H9 (cell line): Measurements from ENCODE around the gene RC3H2. TPM values are rescaled to one million over a fixed set of nuclear protein-coding genes. Genes with fewer than 3 reads are reported as not detected.

Source experiments
- DNase-seq: peaks from one replicate; pipeline ENCODE4 v3.0.0-alpha.2; 2017
- H2AFZ ChIP-seq: one replicate; pipeline ENCODE4 v1.6.1; 2013; ENCODE audit warnings: mild to moderate bottlenecking, low read length, control low read depth, moderate library complexity
- H2AK5ac ChIP-seq: 2 replicates; pipeline ENCODE4 v1.6.1; 2013; ENCODE audit warnings: low read length, control low read depth, mixed read lengths; ENCODE audit not compliant: insufficient read length
- H2BK120ac ChIP-seq: one replicate; pipeline ENCODE4 v1.6.1; 2013; ENCODE audit warnings: low read depth, mild to moderate bottlenecking, low read length, control low read depth, inconsistent platforms; ENCODE audit not compliant: poor library complexity, severe bottlenecking
- H2BK12ac ChIP-seq: 2 replicates; pipeline ENCODE4 v1.6.1; 2013; ENCODE audit warnings: low read length, control low read depth, mixed read lengths, low read depth; ENCODE audit not compliant: insufficient read length
- H2BK15ac ChIP-seq: 2 replicates; pipeline ENCODE4 v1.6.1; 2013; ENCODE audit warnings: low read depth, low read length, control low read depth
- H2BK20ac ChIP-seq: one replicate; pipeline ENCODE4 v1.6.1; 2013; ENCODE audit warnings: low read depth, mild to moderate bottlenecking, low read length, control low read depth, inconsistent platforms; ENCODE audit not compliant: poor library complexity, severe bottlenecking
- H2BK5ac ChIP-seq: 2 replicates; pipeline ENCODE4 v1.6.1; 2013; ENCODE audit warnings: low read length, control low read depth, mixed read lengths; ENCODE audit not compliant: insufficient read length
- H3K14ac ChIP-seq: 2 replicates; pipeline ENCODE4 v1.6.1; 2013; ENCODE audit warnings: low read length, control low read depth; ENCODE audit not compliant: insufficient read depth
- H3K18ac ChIP-seq: 2 replicates; pipeline ENCODE4 v1.6.1; 2013; ENCODE audit warnings: low read depth, mild to moderate bottlenecking, mixed read lengths, low read length, control low read depth; ENCODE audit not compliant: insufficient read length
- H3K23ac ChIP-seq: 2 replicates; pipeline ENCODE4 v1.6.1; 2013; ENCODE audit warnings: low read length, control low read depth, mixed read lengths, low read depth; ENCODE audit not compliant: insufficient read length
- H3K23me2 ChIP-seq: 2 replicates; pipeline ENCODE4 v1.6.1; 2013; ENCODE audit warnings: low read depth, mild to moderate bottlenecking, mixed read lengths, low read length, control low read depth; ENCODE audit not compliant: insufficient read length, poor library complexity, severe bottlenecking
- H3K27ac ChIP-seq: 2 replicates; pipeline ENCODE4 v1.5.1; 2013; ENCODE audit warnings: low read length, control low read depth, mixed read lengths, low read depth; ENCODE audit not compliant: insufficient read length
- H3K27me3 ChIP-seq: 2 replicates; pipeline ENCODE4 v1.6.1; 2013; ENCODE audit warnings: low read length, control low read depth, inconsistent platforms; ENCODE audit not compliant: insufficient read depth
- H3K4ac ChIP-seq: 2 replicates; pipeline ENCODE4 v1.6.1; 2013; ENCODE audit warnings: low read depth, mild to moderate bottlenecking, control low read depth, inconsistent platforms, low read length, moderate library complexity
- H3K4me1 ChIP-seq: 2 replicates; pipeline ENCODE4 v1.6.1; 2013; ENCODE audit warnings: low read length, control low read depth, inconsistent platforms; ENCODE audit not compliant: insufficient read depth
- H3K4me2 ChIP-seq: 2 replicates; pipeline ENCODE4 v1.6.1; 2013; ENCODE audit warnings: low read length, control low read depth, mixed read lengths; ENCODE audit not compliant: insufficient read length, insufficient read depth
- H3K56ac ChIP-seq: 2 replicates; pipeline ENCODE4 v1.6.1; 2013; ENCODE audit warnings: low read depth, mild to moderate bottlenecking, mixed read lengths, low read length, control low read depth; ENCODE audit not compliant: insufficient read length
- H3K79me1 ChIP-seq: 2 replicates; pipeline ENCODE4 v1.6.1; 2013; ENCODE audit warnings: low read depth, mild to moderate bottlenecking, moderate library complexity, low read length, control low read depth, inconsistent platforms; ENCODE audit not compliant: insufficient read depth, poor library complexity, severe bottlenecking
- H3K79me2 ChIP-seq: 2 replicates; pipeline ENCODE4 v1.6.1; 2013; ENCODE audit warnings: low read length, control low read depth, inconsistent platforms; ENCODE audit not compliant: insufficient read depth
- H3K9ac ChIP-seq: 2 replicates; pipeline ENCODE4 v1.6.1; 2013; ENCODE audit warnings: low read length, control low read depth, mixed read lengths; ENCODE audit not compliant: insufficient read length; ENCODE audit errors: extremely low read depth
- H3K9me3 ChIP-seq: one replicate; pipeline ENCODE4 v1.6.1; 2013; ENCODE audit warnings: low read depth, low read length, inconsistent platforms; ENCODE audit not compliant: control insufficient read depth
- H3T11ph ChIP-seq: one replicate; pipeline ENCODE4 v1.6.1; 2013; ENCODE audit warnings: mild to moderate bottlenecking, low read length, control low read depth, inconsistent platforms
- H4K20me1 ChIP-seq: one replicate; pipeline ENCODE4 v1.6.1; 2013; ENCODE audit not compliant: control insufficient read depth, insufficient read length, insufficient read depth
- H4K5ac ChIP-seq: 2 replicates; pipeline ENCODE4 v1.6.1; 2013; ENCODE audit warnings: low read depth, mild to moderate bottlenecking, mixed read lengths, low read length, control low read depth; ENCODE audit not compliant: insufficient read length
- H4K8ac ChIP-seq: replicated peaks from 2 replicates; pipeline ENCODE4 v1.6.1; 2013; ENCODE audit warnings: low read length, control low read depth, mixed read lengths, low read depth; ENCODE audit not compliant: insufficient read length
- H4K91ac ChIP-seq: 2 replicates; pipeline ENCODE4 v1.6.1; 2013; ENCODE audit warnings: low read depth, mild to moderate bottlenecking, moderate library complexity, mixed read lengths, low read length, control low read depth; ENCODE audit not compliant: insufficient read length
- H3K27ac Mint-ChIP-seq, 3 experiments: 2 replicates in 2 of 3; 3 replicates in 1 of 3; pipeline ENCODE4 v1.8.0; 2020 to 2021; ENCODE audit warnings: mixed read lengths in 3 of 3, mild to moderate bottlenecking in 1 of 3, moderate library complexity in 1 of 3
- H3K27me3 Mint-ChIP-seq: 2 replicates; pipeline ENCODE4 v1.8.0; 2021; ENCODE audit warnings: low read depth, mild to moderate bottlenecking, moderate library complexity, mixed read lengths
- H3K36me3 Mint-ChIP-seq, 3 experiments: 2 replicates in 2 of 3; 3 replicates in 1 of 3; pipeline ENCODE4 v1.8.0; 2020 to 2021; ENCODE audit warnings: low read depth in 3 of 3, mixed read lengths in 3 of 3; ENCODE audit not compliant: insufficient read depth in 1 of 3
- H3K4me1 Mint-ChIP-seq, 2 experiments: 2 replicates each; pipeline ENCODE4 v1.8.0; 2020; ENCODE audit warnings: mixed read lengths in 2 of 2
- H3K4me3 Mint-ChIP-seq, 2 experiments: 2 replicates in 1 of 2; 3 replicates in 1 of 2; pipeline ENCODE4 v1.8.0; 2020 to 2021; ENCODE audit warnings: mild to moderate bottlenecking in 2 of 2, mixed read lengths in 2 of 2, moderate library complexity in 1 of 2
- H3K9me3 Mint-ChIP-seq, 2 experiments: 2 replicates in 1 of 2; 3 replicates in 1 of 2; pipeline ENCODE4 v1.8.0; 2020; ENCODE audit warnings: mild to moderate bottlenecking in 2 of 2, mixed read lengths in 2 of 2, moderate library complexity in 1 of 2
- CTCF ChIP-seq: fragments of 200-600 bp; sonication (generic); conservative IDR thresholded peaks from 3 replicates; pipeline ENCODE4 v1.8.0; 2021; ENCODE audit warnings: antibody characterized with exemption, mild to moderate bottlenecking
- WGBS: extraction: QIAGEN DNeasy Blood & Tissue Kit; methylation state at CpG from one replicate; pipeline ENCODE4 v1.1.7; 2013; ENCODE audit warnings: missing lambda C conversion rate, low lambda C conversion rate, mixed read lengths; ENCODE audit not compliant: insufficient read length; ENCODE audit errors: extremely low coverage; 5-methylcytosine and 5-hydroxymethylcytosine counted together
- long read RNA-seq: library from polyadenylated mRNA; unstranded; transcript quantifications from one replicate; pipeline ENCODE4 v2.0.0, GENCODE V29; 2020
- total RNA-seq: library from RNA; stranded (reverse); gene quantifications from 2 replicates; pipeline ENCODE4 v1.2.1, GENCODE V29; 2021

RC3H2 gene, protein sequence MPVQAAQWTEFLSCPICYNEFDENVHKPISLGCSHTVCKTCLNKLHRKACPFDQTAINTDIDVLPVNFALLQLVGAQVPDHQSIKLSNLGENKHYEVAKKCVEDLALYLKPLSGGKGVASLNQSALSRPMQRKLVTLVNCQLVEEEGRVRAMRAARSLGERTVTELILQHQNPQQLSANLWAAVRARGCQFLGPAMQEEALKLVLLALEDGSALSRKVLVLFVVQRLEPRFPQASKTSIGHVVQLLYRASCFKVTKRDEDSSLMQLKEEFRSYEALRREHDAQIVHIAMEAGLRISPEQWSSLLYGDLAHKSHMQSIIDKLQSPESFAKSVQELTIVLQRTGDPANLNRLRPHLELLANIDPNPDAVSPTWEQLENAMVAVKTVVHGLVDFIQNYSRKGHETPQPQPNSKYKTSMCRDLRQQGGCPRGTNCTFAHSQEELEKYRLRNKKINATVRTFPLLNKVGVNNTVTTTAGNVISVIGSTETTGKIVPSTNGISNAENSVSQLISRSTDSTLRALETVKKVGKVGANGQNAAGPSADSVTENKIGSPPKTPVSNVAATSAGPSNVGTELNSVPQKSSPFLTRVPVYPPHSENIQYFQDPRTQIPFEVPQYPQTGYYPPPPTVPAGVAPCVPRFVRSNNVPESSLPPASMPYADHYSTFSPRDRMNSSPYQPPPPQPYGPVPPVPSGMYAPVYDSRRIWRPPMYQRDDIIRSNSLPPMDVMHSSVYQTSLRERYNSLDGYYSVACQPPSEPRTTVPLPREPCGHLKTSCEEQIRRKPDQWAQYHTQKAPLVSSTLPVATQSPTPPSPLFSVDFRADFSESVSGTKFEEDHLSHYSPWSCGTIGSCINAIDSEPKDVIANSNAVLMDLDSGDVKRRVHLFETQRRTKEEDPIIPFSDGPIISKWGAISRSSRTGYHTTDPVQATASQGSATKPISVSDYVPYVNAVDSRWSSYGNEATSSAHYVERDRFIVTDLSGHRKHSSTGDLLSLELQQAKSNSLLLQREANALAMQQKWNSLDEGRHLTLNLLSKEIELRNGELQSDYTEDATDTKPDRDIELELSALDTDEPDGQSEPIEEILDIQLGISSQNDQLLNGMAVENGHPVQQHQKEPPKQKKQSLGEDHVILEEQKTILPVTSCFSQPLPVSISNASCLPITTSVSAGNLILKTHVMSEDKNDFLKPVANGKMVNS
- 49.0 and 49.8 TPM in 2 replicates for total RNA-seq
- long read RNA-seq, transcript RC3H2-205 (18 exons, 3,623 nt): major isoform, 8 of 35 reads
- long read RNA-seq, partial matches to known transcripts: 11 of 35 reads
- long read RNA-seq, other reads (novel, unspliced or antisense): 8 of 35 reads

- Mint-ChIP-seq H3K27ac (peak within 1 kb of the TSS; percentile 97 to 98 (median 98)), H3K36me3 (peaks cover 0 to 5% (median 0%) of the 10 kb centered on the region in 3 experiments; a peak in 2 of 7 replicates), H3K9me3 (no peaks in the 10 kb centered on the region), H3K27me3 (no peaks in the 10 kb centered on the region), H3K4me3 (peak within 1 kb of the TSS; percentile 90 to 93), H3K4me1 (peaks cover 10 to 11% of the 10 kb centered on the region in 2 experiments)
- Histone ChIP-seq H2BK15ac (no peak within 1 kb of the TSS; the same call in 1 of the 2 replicates), H4K8ac (no peak within 1 kb of the TSS), H3K9ac (peak within 1 kb of the TSS; percentile 92), H3K4me2 (peak within 1 kb of the TSS; percentile 88), H2AFZ (peak within 1 kb of the TSS; percentile 71), H3K56ac (no peak within 1 kb of the TSS), H3K27me3 (no peaks in the 10 kb centered on the region), H4K91ac (no peak within 1 kb of the TSS), H3K4me1 (no peaks in the 10 kb centered on the region), H2BK5ac (no peak within 1 kb of the TSS), H2BK20ac (no peak within 1 kb of the TSS), H3K27ac (no peak within 1 kb of the TSS), H4K5ac (no peak within 1 kb of the TSS), H3K79me2 (peaks cover 15% of the 10 kb centered on the region; the same call in 1 of the 2 replicates), H3K18ac (peak within 1 kb of the TSS; percentile 83), H3K79me1 (peaks cover 3% of the 10 kb centered on the region), H3T11ph (no peak within 1 kb of the TSS), H3K23ac (no peak within 1 kb of the TSS), H4K20me1 (no peaks in the 10 kb centered on the region), H2BK120ac (peak within 1 kb of the TSS; percentile 39), H2BK12ac (no peak within 1 kb of the TSS), H3K4ac (no peak within 1 kb of the TSS; the same call in 1 of the 2 replicates), H3K23me2 (no peaks in the 10 kb centered on the region), H3K9me3 (no peaks in the 10 kb centered on the region), H2AK5ac (no peak within 1 kb of the TSS), H3K14ac (peak within 1 kb of the TSS; percentile 92)
- WGBS: no CpG with 5 or more reads among the region's 77 CpGs
- no peak for TF ChIP-seq CTCF
- DNase-seq: peak; percentile 100
These were observed at the start of gene RC3H2 for GRCh38 chr9:122904823-122905710. Gene RC3H2, minus strand, starts transcription at chr9:122905359. Its CDS starts 7,850 bp downstream, at chr9:122897509.
